GM12872 (cell line): ENCODE data around the gene MAGI2.

Source experiments
- CTCF ChIP-seq: IDR thresholded peaks from 3 replicates; pipeline ENCODE4 v1.5.1; 2011; ENCODE audit warnings: low read depth, mild to moderate bottlenecking, low read length, moderate library complexity; ENCODE audit not compliant: insufficient read depth

MAGI2 gene

DNA sequence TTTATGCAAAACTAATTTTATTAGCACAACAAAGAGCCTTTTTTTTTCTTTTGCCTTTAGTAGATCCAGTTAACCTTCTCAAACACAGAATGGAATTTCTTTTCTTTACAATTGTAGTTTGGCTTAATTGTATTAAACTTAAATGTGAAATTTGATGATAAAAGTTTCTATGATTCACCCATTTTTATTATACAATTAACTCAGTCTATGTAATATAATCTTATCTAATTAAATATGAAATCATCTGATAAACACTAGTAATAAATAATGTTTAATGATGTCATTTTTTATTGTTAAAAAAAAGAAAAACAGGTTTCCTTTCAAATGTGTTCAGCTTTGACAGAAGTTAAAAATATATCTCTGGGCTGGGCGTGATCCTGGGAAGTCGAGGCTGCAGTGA lies 1095.8 kb downstream of the MAGI2 start:
- TF ChIP-seq CTCF: no peak

GRCh38 chr7:78355834-78356233 lies 1097.6 kb downstream of the MAGI2 start:
- no peak for TF ChIP-seq CTCF

DNA sequence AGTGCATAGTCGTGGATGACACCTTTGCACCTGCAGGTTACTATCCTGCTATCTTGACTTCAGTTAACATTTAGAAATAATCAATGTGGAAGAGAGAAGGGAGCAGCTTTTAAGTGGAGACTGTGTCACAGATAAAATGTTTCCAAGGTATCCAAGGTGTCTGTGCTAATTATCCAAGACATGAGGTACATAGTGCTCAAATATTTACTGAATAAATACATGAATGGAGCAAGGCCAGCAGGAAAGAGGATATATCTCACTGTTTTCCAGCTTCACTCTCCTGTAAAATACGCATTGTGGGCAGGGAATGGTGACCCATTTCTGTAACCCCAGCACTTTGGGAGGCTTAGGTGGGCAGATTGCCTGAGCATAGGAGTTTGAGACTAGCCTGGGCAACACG lies 1102.5 kb downstream of the MAGI2 start:
- TF ChIP-seq CTCF: no peak

DNA sequence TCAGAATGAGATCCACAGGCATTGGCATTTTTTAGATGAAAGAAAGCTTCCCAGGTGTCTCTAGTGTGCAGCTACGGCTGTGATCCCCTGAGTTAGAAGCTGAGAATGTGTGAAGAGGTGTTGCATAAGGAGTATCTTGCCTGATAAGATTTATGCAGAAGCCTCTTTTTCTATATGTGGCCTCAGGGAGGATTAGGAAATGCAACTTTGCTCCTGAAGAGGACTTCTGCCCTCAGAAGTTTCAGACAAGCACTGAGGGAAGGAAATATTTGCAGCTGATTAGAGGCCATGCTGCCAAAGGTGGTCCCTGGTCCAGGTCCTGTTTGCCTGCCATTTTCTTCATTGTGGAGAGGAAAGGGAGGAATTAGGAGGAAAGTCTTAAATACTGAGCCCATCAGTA lies 1103.1 kb downstream of the MAGI2 start:
- TF ChIP-seq CTCF: no peak

GRCh38 chr7:78346827-78347226 lies 1106.6 kb downstream of the MAGI2 start:
- no peak for TF ChIP-seq CTCF

DNA sequence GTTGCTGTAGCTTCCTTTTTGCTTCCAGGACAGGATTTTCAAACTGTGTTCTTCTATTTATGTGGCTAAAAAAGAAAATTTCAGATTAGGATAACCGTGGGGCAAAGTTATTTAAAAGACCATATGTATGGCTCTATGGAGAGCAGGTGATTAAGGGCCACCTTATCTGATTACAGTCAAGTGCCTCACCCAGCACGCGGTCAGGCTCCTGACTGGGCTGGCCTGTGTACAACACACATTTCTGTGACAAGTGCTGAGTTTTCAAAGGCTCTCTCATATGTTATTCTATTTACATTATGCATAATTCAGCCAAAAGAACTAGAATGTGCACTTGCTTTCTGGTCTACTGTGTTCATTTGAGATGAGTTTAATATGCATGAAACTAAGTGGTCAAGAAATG lies 1107.5 kb downstream of the MAGI2 start:
- TF ChIP-seq CTCF: no peak

DNA sequence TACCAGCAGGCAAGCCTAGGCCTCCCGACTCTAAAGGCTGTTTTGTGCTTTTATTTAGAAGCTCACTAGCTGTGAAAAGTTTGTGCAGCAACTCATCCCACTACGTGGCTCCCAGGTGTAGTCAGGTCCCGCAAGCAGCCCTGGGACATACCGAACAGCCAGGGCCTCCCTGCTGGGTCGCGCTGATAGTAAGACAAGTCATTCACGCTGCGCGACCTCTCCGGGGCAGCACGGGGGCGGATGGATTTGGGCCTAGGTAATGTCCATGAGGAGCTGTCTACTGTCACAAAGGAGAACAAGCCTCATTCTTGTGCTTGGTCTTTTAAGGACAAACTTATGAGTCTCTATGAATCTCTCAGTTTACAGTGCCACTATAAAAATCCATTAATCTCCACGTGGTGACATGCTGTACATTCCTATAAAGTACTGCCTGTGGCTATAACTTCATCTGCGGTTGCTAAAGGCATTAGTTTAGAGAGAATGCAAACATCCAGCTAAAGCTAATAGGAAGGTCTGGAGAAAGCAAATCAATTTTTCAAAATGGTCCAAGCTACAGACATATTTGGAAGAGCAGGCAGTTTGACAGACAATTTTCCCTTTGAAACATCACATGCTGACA lies 1108.1 kb downstream of the MAGI2 start:
- no peak for TF ChIP-seq CTCF
